GM12878 (cell line): Measurements from ENCODE around the gene KLHL18. TPM values are rescaled to one million over a fixed set of nuclear protein-coding genes. Genes with fewer than 3 reads are reported as not detected.
A peak's percentile ranks its signal among the peaks of the same experiment; 100 is the strongest.

ENCODE experiments used
- BCL11A ChIP-seq: IDR thresholded peaks from 2 replicates; pipeline ENCODE4 v1.6.1; 2011; ENCODE audit warnings: low read depth, low read length
- CBFB ChIP-seq: IDR thresholded peaks from 2 replicates; pipeline ENCODE4 v1.6.1; 2016; ENCODE audit warnings: antibody characterized with exemption, low read depth
- CHD4 ChIP-seq: fragments of 200-600 bp; sonication (generic); IDR thresholded peaks from 2 replicates; pipeline ENCODE4 v1.6.1; 2016; ENCODE audit warnings: mild to moderate bottlenecking
- CTCF ChIP-seq, 3 experiments: IDR thresholded peaks in 2 of 3; conservative IDR thresholded peaks in 1 of 3; 2 replicates each; pipeline ENCODE4 v1.5.1; 2011; ENCODE audit warnings: low read depth in 3 of 3, low read length in 3 of 3, mild to moderate bottlenecking in 3 of 3, control low read depth in 2 of 3, moderate library complexity in 2 of 3, inconsistent platforms in 1 of 3, mixed read lengths in 1 of 3; ENCODE audit not compliant: control insufficient read depth in 2 of 3, insufficient read depth in 1 of 3; ENCODE audit errors: extremely low read depth in 1 of 3
- EED ChIP-seq: sonication (generic); IDR thresholded peaks from 2 replicates; pipeline ENCODE4 v1.6.1; 2016; ENCODE audit warnings: antibody characterized with exemption, low read depth
- ETV6 ChIP-seq, 2 experiments: fragments of 450-650 bp in 1 of 2; IDR thresholded peaks in 1 of 2; conservative IDR thresholded peaks in 1 of 2; 2 replicates each; pipeline ENCODE4 v1.6.1; 2014; ENCODE audit warnings: antibody characterized with exemption in 1 of 2, borderline replicate concordance in 1 of 2, low read depth in 1 of 2, mild to moderate bottlenecking in 1 of 2, moderate library complexity in 1 of 2
- FOXK2 ChIP-seq: fragments of 450-650 bp; IDR thresholded peaks from 2 replicates; pipeline ENCODE4 v1.6.1; 2017; ENCODE audit warnings: mild to moderate bottlenecking, moderate library complexity
- FOXM1 ChIP-seq: IDR thresholded peaks from 2 replicates; pipeline ENCODE4 v1.6.1; 2012; ENCODE audit warnings: low read depth, mild to moderate bottlenecking, inconsistent platforms, low read length, moderate library complexity
- IRF4 ChIP-seq: IDR thresholded peaks from 2 replicates; pipeline ENCODE4 v1.6.1; 2011; ENCODE audit warnings: low read depth, low read length
- JUNB ChIP-seq: IDR thresholded peaks from 2 replicates; pipeline ENCODE4 v1.6.1; 2016; ENCODE audit warnings: antibody characterized with exemption, mild to moderate bottlenecking
- MTA2 ChIP-seq: fragments of 450-650 bp; IDR thresholded peaks from 2 replicates; pipeline ENCODE4 v1.6.1; 2016; ENCODE audit warnings: low read depth, mild to moderate bottlenecking, moderate library complexity
- MYB ChIP-seq: fragments of 150-350 bp; IDR thresholded peaks from 2 replicates; pipeline ENCODE4 v1.6.1; 2014; ENCODE audit warnings: mild to moderate bottlenecking, low read depth, low read length, borderline replicate concordance
- NBN ChIP-seq: fragments of 450-650 bp; IDR thresholded peaks from 2 replicates; pipeline ENCODE4 v1.6.1; 2016
- NFIC ChIP-seq: IDR thresholded peaks from 2 replicates; pipeline ENCODE4 v1.6.1; 2012; ENCODE audit warnings: low read depth, mild to moderate bottlenecking, inconsistent platforms, low read length, moderate library complexity
- NR2F1 ChIP-seq: fragments of 450-650 bp; conservative IDR thresholded peaks from 2 replicates; pipeline ENCODE4 v1.6.1; 2017; ENCODE audit warnings: mild to moderate bottlenecking
- RAD21 ChIP-seq: IDR thresholded peaks from 2 replicates; pipeline ENCODE4 v1.6.1; 2011; ENCODE audit warnings: mild to moderate bottlenecking, low read depth, low read length, moderate library complexity; ENCODE audit not compliant: insufficient read depth
- RAD51 ChIP-seq: fragments of 450-650 bp; IDR thresholded peaks from 2 replicates; pipeline ENCODE4 v1.6.1; 2016; ENCODE audit warnings: moderate library complexity, mild to moderate bottlenecking, inconsistent platforms
- RELA ChIP-seq: fragments of 450-650 bp; IDR thresholded peaks from 2 replicates; pipeline ENCODE4 v1.8.0; 2014; ENCODE audit warnings: borderline replicate concordance; ENCODE audit not compliant: partially characterized antibody
- RUNX3 ChIP-seq: IDR thresholded peaks from 2 replicates; pipeline ENCODE4 v1.6.1; 2012; ENCODE audit warnings: low read length, inconsistent platforms
- SMC3 ChIP-seq: IDR thresholded peaks from 2 replicates; pipeline ENCODE4 v1.6.1; 2011; ENCODE audit warnings: low read length, improper control_type of control experiment, borderline replicate concordance
- SPI1 ChIP-seq: IDR thresholded peaks from 2 replicates; pipeline ENCODE4 v1.6.1; 2011; ENCODE audit warnings: low read depth, mild to moderate bottlenecking, low read length, moderate library complexity, borderline replicate concordance; ENCODE audit not compliant: insufficient read depth
- STAT1 ChIP-seq: fragments of 450-650 bp; conservative IDR thresholded peaks from 2 replicates; pipeline ENCODE4 v1.6.1; 2014; ENCODE audit warnings: antibody characterized with exemption, mild to moderate bottlenecking
- TBL1XR1 ChIP-seq: IDR thresholded peaks from 2 replicates; pipeline ENCODE4 v1.6.1; 2012; ENCODE audit warnings: low read depth, low read length, improper control_type of control experiment
- TCF12 ChIP-seq: IDR thresholded peaks from 2 replicates; pipeline ENCODE4 v1.6.1; 2011; ENCODE audit warnings: low read depth, mild to moderate bottlenecking, low read length
- WRNIP1 ChIP-seq: IDR thresholded peaks from 2 replicates; pipeline ENCODE4 v1.6.1; 2011; ENCODE audit warnings: low read depth, low read length, improper control_type of control experiment, borderline replicate concordance
- ZBED1 ChIP-seq: IDR thresholded peaks from 2 replicates; pipeline ENCODE4 v1.6.1; 2016; ENCODE audit warnings: borderline replicate concordance
- ZBTB40 ChIP-seq: fragments of 450-650 bp; IDR thresholded peaks from 2 replicates; pipeline ENCODE4 v1.6.1; 2016; ENCODE audit warnings: mild to moderate bottlenecking, moderate library complexity, borderline replicate concordance
- ZNF384 ChIP-seq: IDR thresholded peaks from 2 replicates; pipeline ENCODE4 v1.6.1; 2012; ENCODE audit warnings: low read depth, mild to moderate bottlenecking, low read length, improper control_type of control experiment, borderline replicate concordance
- ZSCAN29 ChIP-seq: fragments of 450-650 bp; IDR thresholded peaks from 2 replicates; pipeline ENCODE4 v1.6.1; 2017; ENCODE audit warnings: mild to moderate bottlenecking, moderate library complexity
- polyA plus RNA-seq, 11 experiments: library from polyadenylated mRNA; depleted of rRNA in 4 of 11; unstranded in 6 of 11; stranded (reverse) in 5 of 11; fragments of >200 nt; fragmentation: Nextera tagmentation in 4 of 11; fragmentation: Illumina TruSeq in 1 of 11; extraction: Ambion mirVana in 4 of 11; extraction: Trizol in 1 of 11; gene quantifications; 1 replicate in 1 of 11; 2 replicates in 10 of 11; pipeline versions ENCODE4 v1.2.1 to v1.2.3, GENCODE V29; 2011 to 2016; ENCODE audit warnings: inconsistent platforms in 2 of 11, missing spikeins in 2 of 11, low read depth in 1 of 11
- total RNA-seq, 4 experiments: library from RNA; depleted of rRNA in 3 of 4; stranded (reverse); fragments of >200 nt in 3 of 4; fragmentation: Illumina TruSeq in 1 of 4; extraction: Trizol in 1 of 4; gene quantifications; 2 replicates each; pipeline versions ENCODE4 v1.2.1 to v1.2.3, GENCODE V29; 2013 to 2021

Gene KLHL18
- total and polyA plus RNA-seq, 10 of the 15 experiments (the other 5 are each of a cell fraction or from before 2014, with no cell fraction given): 24.0 to 69.8 (median 51.7) TPM

- TF ChIP-seq RELA: no peak
- peak; percentile 70 to 84 (median 73) for TF ChIP-seq CTCF (IDR thresholded peaks at IDR 0.05 in 2 of 3, conservative IDR thresholded peaks at IDR 0.05 in 1 of 3; ENCODE audit: control insufficient read depth in 2 of 3, extremely low read depth in 1 of 3, insufficient read depth in 1 of 3, low read depth in 3 of 3, low read length in 3 of 3)
- no peak for TF ChIP-seq WRNIP1
- TF ChIP-seq MTA2: no peak
- no peak for TF ChIP-seq EED
- TF ChIP-seq JUNB: no peak
- no peak for TF ChIP-seq CBFB
- TF ChIP-seq RAD21: peak; percentile 93
- TF ChIP-seq ZNF384: peak; percentile 73
- TF ChIP-seq NR2F1: no peak
- TF ChIP-seq FOXM1: 0 out of 2 replicates have a peak, but pooled peaks have one; percentile 26
- no peak for TF ChIP-seq NFIC
- TF ChIP-seq ZBTB40: no peak
- TF ChIP-seq MYB: no peak
- no peak for TF ChIP-seq NBN
- TF ChIP-seq SPI1: no peak
- TF ChIP-seq ZSCAN29: no peak
- no peak for TF ChIP-seq FOXK2
- TF ChIP-seq BCL11A: no peak
- TF ChIP-seq SMC3: peak; percentile 81
- TF ChIP-seq RUNX3: 0 out of 2 replicates have a peak, but pooled peaks have one; percentile 6
- TF ChIP-seq TCF12: no peak
- no peak for TF ChIP-seq TBL1XR1
- no peak for TF ChIP-seq STAT1
- no peak for TF ChIP-seq IRF4
- TF ChIP-seq RAD51: no peak
- TF ChIP-seq CHD4: no peak
- TF ChIP-seq ETV6 (conservative IDR thresholded peaks at IDR 0.05 in 1 of 2, IDR thresholded peaks at IDR 0.05 in 1 of 2; ENCODE audit: borderline replicate concordance in 1 of 2, low read depth in 1 of 2): no peak
- TF ChIP-seq ZBED1: no peak
Observed at GRCh38 chr3:47324278-47324865, 41.6 kb downstream of the KLHL18 start (continued).
